Stimulated activated CD4-positive, alpha-beta T cell treated with anti-CD3 and anti-CD28 coated beads, Interleukin-15, amount 100 ng/mL, for 1 hour (primary cell): Measurements from ENCODE around the gene PRKD1.

Experiments
- DNase-seq, 2 donors: peaks; one replicate each; pipeline ENCODE4 v3.0.0-alpha.2; 2020; ENCODE audit warnings: low read depth in 1 of 2, low spot score in 1 of 2

PRKD1 gene

GRCh38 chr14:29528889-29529288, 398.8 kb downstream of the PRKD1 start:
- DNase-seq, result no peak

- no peak for DNase-seq
Measured at GRCh38 chr14:29527286-29527685, 400.4 kb downstream of the PRKD1 start.
